WTC11 (cell line): ENCODE data around the gene CEACAM19.

Experiments
- FOXJ3 ChIP-seq: sonication (generic); formaldehyde crosslinking; IDR thresholded peaks from 2 replicates; pipeline ENCODE4 v1.9.0; 2021; ENCODE audit warnings: missing genetic modification reagents, mild to moderate bottlenecking, borderline replicate concordance
- ZNF423 ChIP-seq: fragments of 250-450 bp; sonication (Bioruptor Pico); IDR thresholded peaks from 2 replicates; pipeline ENCODE4 v2.1.2; 2022; ENCODE audit warnings: mild to moderate bottlenecking, moderate library complexity
- TF ChIP-seq, protein P1 (sequence below): sonication (generic); formaldehyde crosslinking; IDR thresholded peaks from 2 replicates; pipeline ENCODE4 v1.8.0; 2023; ENCODE audit warnings: mild to moderate bottlenecking, missing genetic modification reagents
- TF ChIP-seq, protein P2 (sequence below): fragments of 200-600 bp; IDR thresholded peaks from 2 replicates; pipeline ENCODE4 v1.8.0; 2022; ENCODE audit warnings: antibody characterized with exemption
- TF ChIP-seq, protein P3 (sequence below): sonication (generic); formaldehyde crosslinking; conservative IDR thresholded peaks from 2 replicates; pipeline ENCODE4 v1.8.1; 2023; ENCODE audit warnings: mild to moderate bottlenecking, low read depth, missing genetic modification reagents, moderate library complexity
- TF ChIP-seq, protein P4 (sequence below): fragments of 250-450 bp; sonication (Bioruptor Pico); IDR thresholded peaks from 2 replicates; pipeline ENCODE4 v1.9.0; 2021; ENCODE audit warnings: moderate library complexity, mild to moderate bottlenecking, inconsistent platforms, borderline replicate concordance

DNA sequence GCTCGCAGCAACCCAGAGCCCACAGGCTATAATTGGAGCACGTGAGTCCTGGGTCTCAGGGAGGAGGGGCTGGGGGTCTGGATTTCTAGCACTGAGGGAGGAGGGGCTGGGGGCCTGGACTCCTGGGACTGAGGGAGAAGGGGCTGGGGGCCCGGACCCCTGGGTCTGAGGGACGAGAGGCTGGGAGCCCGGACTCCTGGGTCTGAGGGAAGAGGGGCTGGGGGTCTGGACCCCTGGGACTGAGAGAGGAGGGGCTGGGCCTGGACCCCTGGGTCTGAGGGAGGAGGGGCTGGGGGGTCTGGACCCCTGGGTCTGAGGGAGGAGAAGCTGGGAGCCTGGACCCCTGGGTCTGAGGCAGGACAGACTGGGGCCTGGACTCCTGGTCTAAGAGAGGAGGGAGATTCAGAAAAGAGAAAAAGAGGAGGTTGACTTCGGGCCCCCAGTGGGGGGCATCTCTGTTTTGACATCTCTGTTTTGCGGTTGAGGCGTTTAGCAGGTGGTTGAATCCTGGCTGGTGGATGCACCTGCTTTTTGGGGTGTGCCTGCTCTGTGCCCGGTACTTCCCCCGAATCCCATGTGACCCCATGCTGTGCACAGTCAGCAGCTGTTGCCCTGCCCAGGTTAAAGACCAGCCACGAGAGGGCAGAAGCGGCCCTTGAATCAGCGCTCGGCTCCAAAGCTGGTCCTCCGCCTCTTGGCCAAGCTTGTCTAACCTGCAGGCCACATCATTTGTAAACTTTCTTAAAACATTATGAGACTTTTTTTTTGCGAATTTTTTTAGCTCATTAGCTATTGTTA lies 17.1 kb upstream of the CEACAM19 start:
- TF ChIP-seq, protein P1, sequence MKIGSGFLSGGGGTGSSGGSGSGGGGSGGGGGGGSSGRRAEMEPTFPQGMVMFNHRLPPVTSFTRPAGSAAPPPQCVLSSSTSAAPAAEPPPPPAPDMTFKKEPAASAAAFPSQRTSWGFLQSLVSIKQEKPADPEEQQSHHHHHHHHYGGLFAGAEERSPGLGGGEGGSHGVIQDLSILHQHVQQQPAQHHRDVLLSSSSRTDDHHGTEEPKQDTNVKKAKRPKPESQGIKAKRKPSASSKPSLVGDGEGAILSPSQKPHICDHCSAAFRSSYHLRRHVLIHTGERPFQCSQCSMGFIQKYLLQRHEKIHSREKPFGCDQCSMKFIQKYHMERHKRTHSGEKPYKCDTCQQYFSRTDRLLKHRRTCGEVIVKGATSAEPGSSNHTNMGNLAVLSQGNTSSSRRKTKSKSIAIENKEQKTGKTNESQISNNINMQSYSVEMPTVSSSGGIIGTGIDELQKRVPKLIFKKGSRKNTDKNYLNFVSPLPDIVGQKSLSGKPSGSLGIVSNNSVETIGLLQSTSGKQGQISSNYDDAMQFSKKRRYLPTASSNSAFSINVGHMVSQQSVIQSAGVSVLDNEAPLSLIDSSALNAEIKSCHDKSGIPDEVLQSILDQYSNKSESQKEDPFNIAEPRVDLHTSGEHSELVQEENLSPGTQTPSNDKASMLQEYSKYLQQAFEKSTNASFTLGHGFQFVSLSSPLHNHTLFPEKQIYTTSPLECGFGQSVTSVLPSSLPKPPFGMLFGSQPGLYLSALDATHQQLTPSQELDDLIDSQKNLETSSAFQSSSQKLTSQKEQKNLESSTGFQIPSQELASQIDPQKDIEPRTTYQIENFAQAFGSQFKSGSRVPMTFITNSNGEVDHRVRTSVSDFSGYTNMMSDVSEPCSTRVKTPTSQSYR, result no peak
- TF ChIP-seq, protein P2, sequence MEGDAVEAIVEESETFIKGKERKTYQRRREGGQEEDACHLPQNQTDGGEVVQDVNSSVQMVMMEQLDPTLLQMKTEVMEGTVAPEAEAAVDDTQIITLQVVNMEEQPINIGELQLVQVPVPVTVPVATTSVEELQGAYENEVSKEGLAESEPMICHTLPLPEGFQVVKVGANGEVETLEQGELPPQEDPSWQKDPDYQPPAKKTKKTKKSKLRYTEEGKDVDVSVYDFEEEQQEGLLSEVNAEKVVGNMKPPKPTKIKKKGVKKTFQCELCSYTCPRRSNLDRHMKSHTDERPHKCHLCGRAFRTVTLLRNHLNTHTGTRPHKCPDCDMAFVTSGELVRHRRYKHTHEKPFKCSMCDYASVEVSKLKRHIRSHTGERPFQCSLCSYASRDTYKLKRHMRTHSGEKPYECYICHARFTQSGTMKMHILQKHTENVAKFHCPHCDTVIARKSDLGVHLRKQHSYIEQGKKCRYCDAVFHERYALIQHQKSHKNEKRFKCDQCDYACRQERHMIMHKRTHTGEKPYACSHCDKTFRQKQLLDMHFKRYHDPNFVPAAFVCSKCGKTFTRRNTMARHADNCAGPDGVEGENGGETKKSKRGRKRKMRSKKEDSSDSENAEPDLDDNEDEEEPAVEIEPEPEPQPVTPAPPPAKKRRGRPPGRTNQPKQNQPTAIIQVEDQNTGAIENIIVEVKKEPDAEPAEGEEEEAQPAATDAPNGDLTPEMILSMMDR, result no peak
- TF ChIP-seq FOXJ3 (CRISPR knock-in tag) (no peak), ZNF423 (no peak)
- TF ChIP-seq, protein P3, sequence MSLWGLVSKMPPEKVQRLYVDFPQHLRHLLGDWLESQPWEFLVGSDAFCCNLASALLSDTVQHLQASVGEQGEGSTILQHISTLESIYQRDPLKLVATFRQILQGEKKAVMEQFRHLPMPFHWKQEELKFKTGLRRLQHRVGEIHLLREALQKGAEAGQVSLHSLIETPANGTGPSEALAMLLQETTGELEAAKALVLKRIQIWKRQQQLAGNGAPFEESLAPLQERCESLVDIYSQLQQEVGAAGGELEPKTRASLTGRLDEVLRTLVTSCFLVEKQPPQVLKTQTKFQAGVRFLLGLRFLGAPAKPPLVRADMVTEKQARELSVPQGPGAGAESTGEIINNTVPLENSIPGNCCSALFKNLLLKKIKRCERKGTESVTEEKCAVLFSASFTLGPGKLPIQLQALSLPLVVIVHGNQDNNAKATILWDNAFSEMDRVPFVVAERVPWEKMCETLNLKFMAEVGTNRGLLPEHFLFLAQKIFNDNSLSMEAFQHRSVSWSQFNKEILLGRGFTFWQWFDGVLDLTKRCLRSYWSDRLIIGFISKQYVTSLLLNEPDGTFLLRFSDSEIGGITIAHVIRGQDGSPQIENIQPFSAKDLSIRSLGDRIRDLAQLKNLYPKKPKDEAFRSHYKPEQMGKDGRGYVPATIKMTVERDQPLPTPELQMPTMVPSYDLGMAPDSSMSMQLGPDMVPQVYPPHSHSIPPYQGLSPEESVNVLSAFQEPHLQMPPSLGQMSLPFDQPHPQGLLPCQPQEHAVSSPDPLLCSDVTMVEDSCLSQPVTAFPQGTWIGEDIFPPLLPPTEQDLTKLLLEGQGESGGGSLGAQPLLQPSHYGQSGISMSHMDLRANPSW (CRISPR knock-in tag), result no peak
- TF ChIP-seq, protein P4, sequence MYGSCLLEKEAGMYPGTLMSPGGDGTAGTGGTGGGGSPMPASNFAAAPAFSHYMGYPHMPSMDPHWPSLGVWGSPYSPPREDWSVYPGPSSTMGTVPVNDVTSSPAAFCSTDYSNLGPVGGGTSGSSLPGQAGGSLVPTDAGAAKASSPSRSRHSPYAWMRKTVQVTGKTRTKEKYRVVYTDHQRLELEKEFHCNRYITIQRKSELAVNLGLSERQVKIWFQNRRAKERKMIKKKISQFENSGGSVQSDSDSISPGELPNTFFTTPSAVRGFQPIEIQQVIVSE (CRISPR knock-in tag), result no peak
